Peyer's patch (tissue), 4 donors: ENCODE results near the gene ARFGAP3.

Experiments used
- POLR2A ChIP-seq, 2 donors: fragments of 450-650 bp; IDR thresholded peaks; one replicate each; pipeline ENCODE4 v1.5.1; 2017; ENCODE audit warnings: antibody characterized with exemption in 2 of 2, mild to moderate bottlenecking in 2 of 2, moderate library complexity in 2 of 2
- TF ChIP-seq, protein P1 (sequence below), 6 experiments: fragments of 450-650 bp in 4 of 6; fragments of 200-600 bp in 2 of 6; sonication (generic) in 1 of 6; IDR thresholded peaks; one replicate each; pipeline ENCODE4 v1.5.1; 2017 to 2019; ENCODE audit warnings: antibody characterized with exemption in 6 of 6, mild to moderate bottlenecking in 3 of 6, moderate library complexity in 1 of 6

DNA sequence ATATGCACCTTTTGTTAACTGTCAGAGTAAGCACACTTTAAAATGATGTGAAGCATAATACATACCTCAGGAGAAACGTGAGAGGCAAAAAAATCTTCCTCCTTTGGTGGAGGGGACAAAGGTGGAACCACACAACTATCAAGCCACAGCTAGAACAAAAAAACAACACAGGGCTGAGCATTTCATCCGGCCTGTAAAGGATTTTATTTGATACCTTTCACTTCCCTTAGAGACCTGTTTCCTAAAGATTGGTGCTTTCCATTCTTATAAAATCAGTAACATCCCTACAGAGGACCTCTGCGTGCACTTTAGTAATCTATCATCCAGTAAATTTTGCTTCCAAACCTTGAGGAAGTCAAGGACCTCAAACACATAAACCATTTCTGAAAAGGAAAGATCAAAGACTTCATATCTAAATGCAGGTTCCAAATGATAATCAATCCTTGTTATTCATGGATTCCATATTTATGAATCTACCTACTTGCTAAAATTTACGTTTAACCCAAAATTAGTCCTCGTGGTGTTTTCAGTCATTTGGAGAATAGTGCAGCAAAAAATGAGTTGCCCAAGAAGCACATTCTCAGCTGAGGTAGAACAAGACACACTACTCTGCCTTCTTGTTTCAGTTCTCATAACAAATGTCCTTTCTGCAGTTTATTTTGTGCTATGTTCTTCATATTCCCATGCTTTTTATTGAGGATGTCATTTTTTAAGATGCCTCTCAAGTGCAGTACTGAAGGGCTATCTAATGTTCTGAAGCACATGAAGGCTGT, 22.7 kb downstream of the ARFGAP3 start:
- TF ChIP-seq, protein P1, sequence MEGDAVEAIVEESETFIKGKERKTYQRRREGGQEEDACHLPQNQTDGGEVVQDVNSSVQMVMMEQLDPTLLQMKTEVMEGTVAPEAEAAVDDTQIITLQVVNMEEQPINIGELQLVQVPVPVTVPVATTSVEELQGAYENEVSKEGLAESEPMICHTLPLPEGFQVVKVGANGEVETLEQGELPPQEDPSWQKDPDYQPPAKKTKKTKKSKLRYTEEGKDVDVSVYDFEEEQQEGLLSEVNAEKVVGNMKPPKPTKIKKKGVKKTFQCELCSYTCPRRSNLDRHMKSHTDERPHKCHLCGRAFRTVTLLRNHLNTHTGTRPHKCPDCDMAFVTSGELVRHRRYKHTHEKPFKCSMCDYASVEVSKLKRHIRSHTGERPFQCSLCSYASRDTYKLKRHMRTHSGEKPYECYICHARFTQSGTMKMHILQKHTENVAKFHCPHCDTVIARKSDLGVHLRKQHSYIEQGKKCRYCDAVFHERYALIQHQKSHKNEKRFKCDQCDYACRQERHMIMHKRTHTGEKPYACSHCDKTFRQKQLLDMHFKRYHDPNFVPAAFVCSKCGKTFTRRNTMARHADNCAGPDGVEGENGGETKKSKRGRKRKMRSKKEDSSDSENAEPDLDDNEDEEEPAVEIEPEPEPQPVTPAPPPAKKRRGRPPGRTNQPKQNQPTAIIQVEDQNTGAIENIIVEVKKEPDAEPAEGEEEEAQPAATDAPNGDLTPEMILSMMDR (IDR thresholded peaks at IDR 0.05) = no peak
- TF ChIP-seq POLR2A (IDR thresholded peaks at IDR 0.05) = no peak
